ENCODE results near the gene VAV3. TPM values are rescaled to one million over a fixed set of nuclear protein-coding genes. Genes with fewer than 3 reads are reported as not detected.

VAV3 gene
- polyA plus RNA-seq, 1 donor (not counting 4 experiments of a cell fraction or from before 2014, with no cell fraction given), result 19.6 TPM

- no peak for TF ChIP-seq EZH2 (IDR thresholded peaks at IDR 0.05; ENCODE audit: low read length)
- TF ChIP-seq, protein P1, sequence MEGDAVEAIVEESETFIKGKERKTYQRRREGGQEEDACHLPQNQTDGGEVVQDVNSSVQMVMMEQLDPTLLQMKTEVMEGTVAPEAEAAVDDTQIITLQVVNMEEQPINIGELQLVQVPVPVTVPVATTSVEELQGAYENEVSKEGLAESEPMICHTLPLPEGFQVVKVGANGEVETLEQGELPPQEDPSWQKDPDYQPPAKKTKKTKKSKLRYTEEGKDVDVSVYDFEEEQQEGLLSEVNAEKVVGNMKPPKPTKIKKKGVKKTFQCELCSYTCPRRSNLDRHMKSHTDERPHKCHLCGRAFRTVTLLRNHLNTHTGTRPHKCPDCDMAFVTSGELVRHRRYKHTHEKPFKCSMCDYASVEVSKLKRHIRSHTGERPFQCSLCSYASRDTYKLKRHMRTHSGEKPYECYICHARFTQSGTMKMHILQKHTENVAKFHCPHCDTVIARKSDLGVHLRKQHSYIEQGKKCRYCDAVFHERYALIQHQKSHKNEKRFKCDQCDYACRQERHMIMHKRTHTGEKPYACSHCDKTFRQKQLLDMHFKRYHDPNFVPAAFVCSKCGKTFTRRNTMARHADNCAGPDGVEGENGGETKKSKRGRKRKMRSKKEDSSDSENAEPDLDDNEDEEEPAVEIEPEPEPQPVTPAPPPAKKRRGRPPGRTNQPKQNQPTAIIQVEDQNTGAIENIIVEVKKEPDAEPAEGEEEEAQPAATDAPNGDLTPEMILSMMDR (optimal IDR thresholded peaks at IDR 0.05 in 1 of 3, IDR thresholded peaks at IDR 0.05 in 1 of 3, conservative IDR thresholded peaks at IDR 0.05 in 1 of 3; ENCODE audit: extremely low read depth in 1 of 3, insufficient read depth in 2 of 3, low read length in 3 of 3), result no peak
- H3K4me1 ChIP-seq (ENCODE audit: control insufficient read depth, extremely low read depth, insufficient read depth, low read length), result peaks cover 15% of the 10 kb centered on the region
- H3K36me3 ChIP-seq (ENCODE audit: control insufficient read depth in 2 of 2, extremely low read depth in 1 of 2, insufficient read depth in 2 of 2, low read length in 2 of 2), result peaks cover 0 to 2% of the 10 kb centered on the region in 2 experiments
- dilution Hi-C loops (cut with MboI; ENCODE audit: extremely low pct_ligation_motif_present, low sequenced_read_pairs), result no loop called here
- H3K4me3 ChIP-seq (ENCODE audit: control insufficient read depth in 2 of 3, extremely low read depth in 1 of 3, insufficient read depth in 2 of 3, low read depth in 1 of 3, low read length in 3 of 3), result no peak overlapping the region
- H3K27ac ChIP-seq (ENCODE audit: control insufficient read depth, insufficient read depth, low read length), result no peak overlapping the region
- no peak overlapping the region for H3K9ac ChIP-seq (ENCODE audit: control insufficient read depth, extremely low read depth, insufficient read depth, low read length)
- H3K9me1 ChIP-seq (ENCODE audit: control insufficient read depth, extremely low read depth, insufficient read depth, low read length), result no peaks in the 10 kb centered on the region
- no peaks in the 10 kb centered on the region for H3K9me3 ChIP-seq (ENCODE audit: control insufficient read depth, low read depth, low read length)
- H3K27me3 ChIP-seq (ENCODE audit: control insufficient read depth, extremely low read depth, insufficient read depth, low read length), result no peaks in the 10 kb centered on the region
- no peaks in the 10 kb centered on the region for H3K79me2 ChIP-seq (ENCODE audit: control insufficient read depth, insufficient read depth, low read length)
- H3K4me2 ChIP-seq (ENCODE audit: control insufficient read depth, extremely low read depth, insufficient read depth, low read depth, low read length), result no peak overlapping the region
- no peak for DNase-seq (ENCODE audit: low read depth, low spot score)
- H4K20me1 ChIP-seq (ENCODE audit: control insufficient read depth, extremely low read depth, insufficient read depth, low read length), result no peaks in the 10 kb centered on the region
- no peak for FAIRE-seq
- no peak overlapping the region for H2AFZ ChIP-seq (ENCODE audit: control insufficient read depth, low read length)
These were observed 367.7 kb downstream of the VAV3 start for GRCh38 chr1:107597290-107597689.

GRCh38 chr1:107594536-107594935 lies 370.4 kb downstream of the VAV3 start:
- dilution Hi-C loops (cut with MboI; ENCODE audit: extremely low pct_ligation_motif_present, low sequenced_read_pairs), result no loop called here
- Histone ChIP-seq H3K27me3 (ENCODE audit: control insufficient read depth, extremely low read depth, insufficient read depth, low read length) (no peaks in the 10 kb centered on the region), H3K79me2 (ENCODE audit: control insufficient read depth, insufficient read depth, low read length) (no peaks in the 10 kb centered on the region), H3K9me1 (ENCODE audit: control insufficient read depth, extremely low read depth, insufficient read depth, low read length) (no peaks in the 10 kb centered on the region), H3K4me2 (ENCODE audit: control insufficient read depth, extremely low read depth, insufficient read depth, low read depth, low read length) (peak overlapping the region; percentile 56), H3K27ac (ENCODE audit: control insufficient read depth, insufficient read depth, low read length) (no peak overlapping the region), H3K36me3 (ENCODE audit: control insufficient read depth in 2 of 2, extremely low read depth in 1 of 2, insufficient read depth in 2 of 2, low read length in 2 of 2) (no peaks in the 10 kb centered on the region), H3K4me3 (ENCODE audit: control insufficient read depth in 2 of 3, extremely low read depth in 1 of 3, insufficient read depth in 2 of 3, low read depth in 1 of 3, low read length in 3 of 3) (no peak overlapping the region), H3K9me3 (ENCODE audit: control insufficient read depth, low read depth, low read length) (no peaks in the 10 kb centered on the region), H3K4me1 (ENCODE audit: control insufficient read depth, extremely low read depth, insufficient read depth, low read length) (peaks cover 15% of the 10 kb centered on the region), H3K9ac (ENCODE audit: control insufficient read depth, extremely low read depth, insufficient read depth, low read length) (no peak overlapping the region), H4K20me1 (ENCODE audit: control insufficient read depth, extremely low read depth, insufficient read depth, low read length) (no peaks in the 10 kb centered on the region), H2AFZ (ENCODE audit: control insufficient read depth, low read length) (no peak overlapping the region)
- no peak for TF ChIP-seq EZH2 (IDR thresholded peaks at IDR 0.05; ENCODE audit: low read length)
- TF ChIP-seq, protein P1 (optimal IDR thresholded peaks at IDR 0.05 in 1 of 3, IDR thresholded peaks at IDR 0.05 in 1 of 3, conservative IDR thresholded peaks at IDR 0.05 in 1 of 3; ENCODE audit: extremely low read depth in 1 of 3, insufficient read depth in 2 of 3, low read length in 3 of 3), result no peak
- no peak for FAIRE-seq
- no peak for DNase-seq (ENCODE audit: low read depth, low spot score)
